GM21367 (cell line): ENCODE results near the gene SLC5A5.

ENCODE experiments used
- ATAC-seq: cut with Tn5 transposase; IDR thresholded peaks from one replicate; pipeline ENCODE4 v1.9.1; 2021; ENCODE audit not compliant: unreplicated experiment

Gene SLC5A5

DNA sequence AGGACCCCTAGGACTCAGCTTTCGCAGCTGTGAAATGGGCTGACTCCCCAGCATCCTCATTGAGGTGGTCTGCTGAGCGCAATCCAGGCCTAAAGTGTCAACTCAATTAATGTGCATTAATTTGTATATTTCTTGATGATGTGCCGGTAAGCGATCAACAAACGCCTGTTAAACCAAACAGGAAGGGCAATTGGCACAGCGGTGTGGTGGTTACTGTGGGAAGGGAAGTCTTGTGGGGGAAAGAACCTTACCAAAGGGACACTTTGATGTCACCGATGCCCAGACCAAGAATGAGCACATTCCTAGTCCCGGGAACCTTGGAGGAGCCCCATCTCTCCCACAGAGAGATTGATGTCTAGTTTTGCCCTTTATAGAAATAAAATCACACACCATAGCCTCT lies 25.6 kb upstream of the SLC5A5 start:
- no peak for ATAC-seq

- ATAC-seq: no peak
Measured at GRCh38 chr19:17847538-17848366, 24.0 kb upstream of the SLC5A5 start, which contains the start of gene JAK3. JAK3 (minus strand) TSS chr19:17847982; CDS start chr19:17844417, 3,565 bp downstream.

DNA sequence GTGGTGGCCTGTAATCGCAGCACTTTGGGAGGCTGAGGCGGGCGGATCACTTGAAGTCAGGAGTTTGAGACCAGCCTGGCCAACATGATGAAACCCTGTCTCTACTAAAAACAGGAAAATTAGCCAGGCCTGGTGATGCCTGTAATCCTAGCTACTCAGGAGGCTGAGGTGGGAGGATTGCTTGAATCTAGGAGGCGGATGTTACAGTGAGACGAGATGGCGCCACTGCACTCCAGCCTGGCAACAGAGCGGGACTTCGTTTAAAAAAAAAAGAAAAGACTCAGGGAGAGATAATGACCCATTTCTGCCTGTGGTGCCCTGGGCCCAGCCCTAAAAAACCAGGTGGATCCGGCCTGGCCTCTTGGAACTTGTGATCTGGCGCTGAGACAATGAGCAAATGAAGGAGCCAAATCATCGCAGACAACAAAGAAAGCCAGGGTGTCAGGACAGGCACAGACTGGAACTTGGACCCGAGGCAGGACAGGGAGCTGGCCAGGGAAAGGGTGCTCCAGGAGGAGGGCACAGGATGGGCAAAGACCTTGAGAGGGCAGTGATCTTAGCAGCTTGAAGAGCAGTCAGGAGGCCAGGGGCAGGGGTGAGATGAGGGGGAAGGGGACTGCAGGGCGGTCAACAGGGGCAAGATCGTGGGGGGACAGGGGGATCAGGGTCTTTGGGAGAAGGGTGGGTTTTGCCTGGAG lies 23.0 kb upstream of the SLC5A5 start:
- no peak for ATAC-seq

- no peak for ATAC-seq
Measured at GRCh38 chr19:17854061-17854460, 17.7 kb upstream of the SLC5A5 start.

DNA sequence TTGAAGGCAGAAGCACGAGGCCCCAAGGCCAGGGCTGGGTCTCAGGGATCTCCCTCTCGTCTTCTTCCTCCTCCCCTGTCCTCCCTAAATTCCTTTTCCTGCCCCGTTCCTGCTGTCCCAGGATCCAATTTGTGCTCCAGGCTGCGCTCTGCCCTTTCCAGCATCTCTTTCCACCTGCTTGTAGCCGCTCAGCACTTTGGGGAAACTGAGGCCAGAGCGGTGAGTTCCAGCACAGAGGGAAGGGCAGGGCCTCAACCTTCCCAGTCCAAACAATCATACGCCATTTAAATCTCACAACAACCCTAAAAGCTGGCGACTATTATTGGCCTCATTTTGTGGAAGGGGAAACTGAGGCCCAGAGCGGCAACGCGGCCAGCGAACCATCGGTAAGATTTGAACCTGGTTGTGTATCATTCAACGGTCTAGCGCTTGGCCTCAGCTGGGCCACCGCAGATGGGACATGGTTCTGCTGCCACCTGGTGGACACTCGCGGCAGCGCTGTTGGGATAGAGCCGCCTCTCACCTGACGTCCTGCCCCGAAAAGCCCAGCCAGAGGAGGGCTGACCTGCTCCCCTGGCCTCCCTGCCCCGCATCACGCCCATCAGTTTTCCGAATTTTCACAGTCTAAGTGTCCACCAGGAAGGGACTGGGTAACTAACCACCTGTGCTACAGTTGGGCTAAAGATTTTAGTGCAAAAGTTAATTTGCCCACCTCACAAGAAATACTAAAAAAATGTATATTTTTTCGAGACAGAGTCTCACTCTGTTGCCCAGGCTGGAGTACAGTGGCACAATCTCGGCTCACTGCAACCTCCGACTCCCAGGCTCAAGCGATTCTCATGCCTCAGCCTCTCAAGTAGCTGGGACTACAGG lies 16.2 kb upstream of the SLC5A5 start:
- ATAC-seq: no peak

DNA sequence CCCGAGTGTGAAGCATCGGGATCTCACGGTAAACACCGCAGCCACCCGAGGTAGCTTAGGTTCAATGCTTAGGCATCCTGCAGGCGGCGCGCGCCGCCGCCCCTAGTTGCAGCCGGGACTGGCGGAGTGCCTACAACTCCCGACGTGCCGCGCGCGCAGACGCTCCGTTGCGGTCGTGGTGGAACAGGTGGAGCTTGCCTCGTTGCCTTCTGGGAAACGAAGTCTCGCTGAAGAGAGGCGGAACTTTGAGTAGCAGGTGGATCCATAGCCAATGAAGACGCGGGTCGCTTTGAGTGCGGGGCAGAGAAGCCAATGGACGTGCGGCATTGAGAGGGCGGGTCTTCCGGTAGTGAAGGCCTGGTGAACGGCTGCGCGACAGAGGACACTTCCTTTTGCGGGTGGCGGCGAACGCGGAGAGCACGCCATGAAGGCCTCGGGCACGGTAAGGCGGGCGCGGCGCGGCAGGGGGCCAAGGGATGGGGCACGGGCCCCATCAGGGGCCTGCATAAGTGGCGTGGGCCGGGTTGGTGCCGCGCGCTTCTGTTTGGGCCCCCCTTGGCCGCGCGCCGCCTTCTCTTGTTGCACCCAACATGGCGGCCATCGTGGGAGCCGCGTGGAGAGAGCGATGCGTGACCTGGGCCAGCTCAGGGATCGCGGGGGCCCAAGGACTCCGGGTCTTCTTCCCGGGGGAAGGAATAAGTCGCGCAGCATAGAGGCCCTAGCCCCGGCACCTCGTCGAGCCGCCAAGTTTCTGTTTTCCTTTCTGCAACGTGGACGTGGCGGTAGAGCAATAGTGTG lies 12.0 kb upstream of the SLC5A5 start, which contains the start of gene RPL18A:
Gene RPL18A, plus strand, starts transcription at position 378 of the 798 bp plus-strand sequence. Its CDS starts 47 bp downstream, at position 425.
- peak; percentile 79 for ATAC-seq

DNA sequence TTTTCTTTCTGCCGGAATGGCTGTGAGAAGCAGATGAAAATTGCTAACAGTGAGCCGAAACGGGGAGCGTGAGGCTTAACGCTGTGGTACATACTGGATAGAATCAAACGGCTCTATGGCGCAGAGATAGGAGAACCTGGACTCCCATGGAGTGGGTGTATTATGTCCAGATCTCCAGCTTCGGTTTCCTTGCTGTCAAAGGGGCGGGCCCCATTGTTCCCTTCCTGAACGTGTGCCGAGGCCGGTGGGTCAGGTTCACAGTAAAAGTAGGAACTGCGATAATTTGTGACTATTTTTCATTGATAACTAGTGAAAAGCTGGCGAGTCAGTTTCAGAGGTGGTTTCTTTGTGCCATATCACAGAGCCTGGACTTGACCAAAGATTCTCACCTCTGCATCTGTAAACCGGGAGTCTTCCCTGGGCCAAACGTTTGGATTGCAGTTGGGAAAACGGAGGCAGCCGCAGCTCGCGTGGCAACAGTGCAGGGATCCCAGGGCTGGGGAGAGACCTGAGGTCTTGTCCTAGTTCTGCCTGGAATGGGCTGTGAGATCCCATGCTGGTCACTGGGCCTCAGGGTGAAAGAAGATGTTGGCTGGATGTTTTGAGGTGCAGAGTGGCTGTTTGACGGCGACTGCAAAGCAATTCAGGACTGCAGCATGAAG lies 11.3 kb upstream of the SLC5A5 start:
- no peak for ATAC-seq

DNA sequence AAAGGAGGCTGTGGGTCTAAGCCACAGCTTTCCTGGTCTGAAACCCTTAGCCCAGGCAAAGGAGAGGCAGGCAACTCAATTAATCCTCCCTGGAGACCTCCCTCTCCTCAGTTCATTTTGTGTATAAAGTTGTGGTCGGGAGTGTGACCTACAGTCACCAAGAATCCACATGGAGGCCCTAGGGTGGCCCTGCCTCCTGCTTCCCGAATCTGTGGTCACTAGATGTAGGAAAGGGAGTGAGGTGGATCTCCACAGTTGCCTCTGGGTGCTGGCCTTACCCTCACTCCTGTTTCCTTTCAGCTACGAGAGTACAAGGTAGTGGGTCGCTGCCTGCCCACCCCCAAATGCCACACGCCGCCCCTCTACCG lies 10.8 kb upstream of the SLC5A5 start:
- no peak for ATAC-seq

DNA sequence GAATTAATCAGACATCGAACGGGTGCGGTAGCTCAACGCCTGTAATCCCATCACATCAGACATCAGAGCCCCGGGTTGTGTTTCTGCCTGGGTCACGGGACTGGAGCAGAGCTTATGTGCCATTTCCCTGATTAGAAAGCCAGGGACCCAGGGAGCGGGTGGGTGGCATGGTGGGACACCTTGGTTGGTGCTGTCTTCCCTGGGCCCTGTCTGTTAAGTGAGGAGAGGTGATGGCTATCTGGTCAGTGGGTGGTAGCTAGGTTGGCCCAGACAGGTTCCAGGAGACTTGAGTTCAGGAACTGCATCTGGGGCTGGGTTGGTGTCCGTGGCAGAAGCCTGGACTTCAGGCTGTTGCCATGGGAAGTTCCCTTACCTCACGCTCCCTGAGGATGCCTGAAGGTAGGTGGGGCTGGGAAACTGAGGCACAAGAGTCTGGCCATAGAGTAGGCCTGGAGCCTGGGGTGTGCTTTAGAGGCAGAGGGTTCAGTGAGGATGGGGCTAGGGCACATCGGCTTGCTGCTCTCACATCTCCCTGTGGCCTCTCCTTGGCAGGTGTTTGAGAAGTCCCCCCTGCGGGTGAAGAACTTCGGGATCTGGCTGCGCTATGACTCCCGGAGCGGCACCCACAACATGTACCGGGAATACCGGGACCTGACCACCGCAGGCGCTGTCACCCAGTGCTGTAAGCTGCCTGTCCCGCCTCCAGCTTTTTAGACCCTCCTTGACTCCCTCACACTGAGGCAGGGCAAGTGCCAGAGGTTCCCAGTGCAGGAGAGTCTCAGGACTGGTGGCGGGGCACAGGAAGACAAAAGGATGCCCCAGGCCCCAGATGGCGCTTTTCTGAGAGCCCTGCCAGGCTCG lies 10.0 kb upstream of the SLC5A5 start:
- ATAC-seq: no peak

GRCh38 chr19:17862711-17863519 lies 8.8 kb upstream of the SLC5A5 start:
- no peak for ATAC-seq

DNA sequence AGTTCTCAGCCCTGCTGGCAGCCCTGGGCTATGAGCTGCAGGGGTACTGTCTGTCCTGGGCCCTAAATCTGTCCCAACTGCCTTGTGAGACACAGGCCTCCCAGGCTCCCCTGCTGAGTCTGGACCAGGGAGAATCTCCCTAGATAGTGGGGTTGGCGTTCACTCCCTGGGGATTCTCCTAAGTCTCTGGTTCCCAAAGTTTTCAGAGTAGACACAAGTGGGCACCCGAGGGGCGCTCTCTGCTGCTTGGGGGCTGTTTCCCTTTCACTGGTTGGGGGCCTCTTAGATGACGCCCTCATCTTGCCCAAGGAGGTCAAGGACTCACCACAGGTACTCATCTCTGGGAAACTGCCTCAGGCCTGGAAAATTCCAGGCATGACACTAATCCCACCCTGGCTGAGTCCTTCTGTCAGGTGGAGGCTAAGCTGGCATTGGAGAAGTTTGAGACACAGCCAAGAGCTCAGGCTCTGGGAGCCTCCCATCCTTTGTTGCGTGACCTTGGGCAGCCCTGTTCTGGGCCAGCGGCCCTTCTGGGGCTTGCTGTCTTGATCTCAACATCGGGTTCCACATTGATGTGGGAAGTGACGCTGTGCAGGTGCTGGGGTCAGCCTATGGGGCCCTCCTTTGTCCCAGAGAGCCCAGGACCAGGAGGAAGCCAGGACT lies 8.1 kb upstream of the SLC5A5 start:
- no peak for ATAC-seq

GRCh38 chr19:17865364-17866311 lies 6.1 kb upstream of the SLC5A5 start:
- no peak for ATAC-seq

- ATAC-seq: no peak
Measured at GRCh38 chr19:17866312-17866963, 5.3 kb upstream of the SLC5A5 start.

GRCh38 chr19:17866964-17867486 lies 4.7 kb upstream of the SLC5A5 start:
- no peak for ATAC-seq

DNA sequence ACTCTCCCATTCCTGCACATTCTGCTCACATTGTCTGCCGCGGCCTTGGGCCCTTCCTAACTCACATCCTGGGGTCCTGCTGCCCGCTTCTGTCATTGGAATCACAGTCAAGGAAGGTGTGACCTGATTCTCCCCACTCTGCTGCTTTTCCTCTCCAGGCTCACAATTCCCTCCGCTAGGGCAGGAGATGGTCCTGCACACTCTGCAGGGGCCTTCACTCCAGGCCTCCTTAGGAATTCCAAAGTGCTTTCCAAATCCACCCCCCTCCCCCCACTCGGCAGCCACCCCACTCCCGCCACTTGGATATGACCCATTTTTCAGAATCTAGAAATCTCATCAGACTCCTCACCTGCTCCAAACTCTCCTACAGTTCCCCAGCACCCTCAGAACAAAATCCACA lies 3.1 kb upstream of the SLC5A5 start:
- ATAC-seq: no peak

DNA sequence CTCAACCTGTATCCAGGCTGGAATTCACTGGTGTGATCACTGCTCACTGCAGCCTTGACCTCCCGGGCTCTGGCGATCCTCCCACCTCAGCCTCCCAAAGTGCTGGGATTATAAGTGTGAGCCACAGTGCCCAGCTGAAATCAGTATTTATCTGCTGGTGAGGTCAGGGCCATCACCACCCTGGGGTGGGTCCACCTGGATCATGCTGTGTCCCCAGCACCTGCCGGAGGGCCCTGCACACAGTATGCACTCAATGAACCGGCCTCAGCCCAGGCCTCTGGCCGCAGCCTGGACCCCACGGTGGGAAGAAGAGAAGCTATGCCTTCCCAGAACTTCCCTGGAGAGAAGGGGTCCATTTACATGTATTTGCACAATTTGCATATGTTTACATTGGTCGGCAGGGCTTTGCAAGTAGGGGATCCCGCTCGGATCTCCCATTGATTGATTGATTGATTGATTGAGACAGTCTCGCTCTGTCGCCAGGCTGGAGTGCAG lies 2.6 kb upstream of the SLC5A5 start:
- no peak for ATAC-seq
